Chondrocyte (in vitro differentiated cells): Measurements from ENCODE around the gene CCDC90B. TPM values are rescaled to one million over a fixed set of nuclear protein-coding genes. Genes with fewer than 3 reads are reported as not detected.

ENCODE experiments used
- DNase-seq: peaks from one replicate; pipeline ENCODE4 v3.0.0; 2021; ENCODE audit warnings: mixed read lengths, low spot score
- H3K27ac Mint-ChIP-seq: one replicate; pipeline ENCODE4 v1.8.0; 2021; ENCODE audit warnings: mild to moderate bottlenecking, moderate library complexity, mixed read lengths; ENCODE audit not compliant: unreplicated experiment
- H3K27me3 Mint-ChIP-seq: 2 replicates; pipeline ENCODE4 v1.8.0; 2021; ENCODE audit warnings: low read depth, mixed read lengths
- H3K36me3 Mint-ChIP-seq: 2 replicates; pipeline ENCODE4 v1.8.0; 2021; ENCODE audit warnings: low read depth, mixed read lengths
- H3K4me1 Mint-ChIP-seq: 2 replicates; pipeline ENCODE4 v1.8.0; 2021; ENCODE audit warnings: low read depth, mild to moderate bottlenecking, mixed read lengths
- H3K4me3 Mint-ChIP-seq: one replicate; pipeline ENCODE4 v1.8.0; 2021; ENCODE audit warnings: mild to moderate bottlenecking, moderate library complexity, mixed read lengths; ENCODE audit not compliant: unreplicated experiment
- H3K9me3 Mint-ChIP-seq: 2 replicates; pipeline ENCODE4 v1.8.0; 2021; ENCODE audit warnings: low read depth, mixed read lengths
- total RNA-seq: library from RNA; stranded (reverse); gene quantifications from 3 replicates; pipeline ENCODE4 v1.2.1, GENCODE V29; 2021
- TF ChIP-seq, protein P1 (sequence below): fragments of 200-600 bp; sonication (generic); IDR thresholded peaks from 2 replicates; pipeline ENCODE4 v1.5.0; 2021; ENCODE audit warnings: antibody characterized with exemption, mild to moderate bottlenecking, moderate library complexity

CCDC90B gene
- total RNA-seq, 1 donor from 2014 or later = 38.7 TPM

DNA sequence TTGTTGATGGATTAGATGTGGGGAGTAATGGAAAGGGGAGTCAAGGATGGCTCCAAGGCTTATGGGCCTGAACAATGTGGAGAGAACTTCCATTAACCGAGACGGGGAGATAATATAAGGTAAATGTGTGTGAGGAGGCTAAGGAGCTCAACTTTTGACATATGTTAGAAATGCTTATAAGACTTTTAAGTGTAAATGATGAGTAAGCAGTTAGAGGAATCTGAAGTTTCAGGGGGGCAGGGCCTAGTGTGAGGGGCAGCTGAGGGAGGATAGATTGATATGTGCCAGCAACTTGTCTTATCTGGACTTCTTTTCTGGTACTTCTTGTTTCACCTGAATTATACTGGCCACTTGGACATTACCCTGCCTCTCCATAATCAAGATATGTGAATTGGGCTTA, 62.7 kb downstream of the CCDC90B start:
- no peak for DNase-seq
- Mint-ChIP-seq H3K27ac (no peak overlapping the region), H3K27me3 (no peaks in the 10 kb centered on the region), H3K36me3 (peaks cover 3% of the 10 kb centered on the region), H3K4me1 (no peaks in the 10 kb centered on the region), H3K4me3 (no peak overlapping the region), H3K9me3 (no peaks in the 10 kb centered on the region)
- TF ChIP-seq, protein P1, sequence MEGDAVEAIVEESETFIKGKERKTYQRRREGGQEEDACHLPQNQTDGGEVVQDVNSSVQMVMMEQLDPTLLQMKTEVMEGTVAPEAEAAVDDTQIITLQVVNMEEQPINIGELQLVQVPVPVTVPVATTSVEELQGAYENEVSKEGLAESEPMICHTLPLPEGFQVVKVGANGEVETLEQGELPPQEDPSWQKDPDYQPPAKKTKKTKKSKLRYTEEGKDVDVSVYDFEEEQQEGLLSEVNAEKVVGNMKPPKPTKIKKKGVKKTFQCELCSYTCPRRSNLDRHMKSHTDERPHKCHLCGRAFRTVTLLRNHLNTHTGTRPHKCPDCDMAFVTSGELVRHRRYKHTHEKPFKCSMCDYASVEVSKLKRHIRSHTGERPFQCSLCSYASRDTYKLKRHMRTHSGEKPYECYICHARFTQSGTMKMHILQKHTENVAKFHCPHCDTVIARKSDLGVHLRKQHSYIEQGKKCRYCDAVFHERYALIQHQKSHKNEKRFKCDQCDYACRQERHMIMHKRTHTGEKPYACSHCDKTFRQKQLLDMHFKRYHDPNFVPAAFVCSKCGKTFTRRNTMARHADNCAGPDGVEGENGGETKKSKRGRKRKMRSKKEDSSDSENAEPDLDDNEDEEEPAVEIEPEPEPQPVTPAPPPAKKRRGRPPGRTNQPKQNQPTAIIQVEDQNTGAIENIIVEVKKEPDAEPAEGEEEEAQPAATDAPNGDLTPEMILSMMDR = no peak

DNA sequence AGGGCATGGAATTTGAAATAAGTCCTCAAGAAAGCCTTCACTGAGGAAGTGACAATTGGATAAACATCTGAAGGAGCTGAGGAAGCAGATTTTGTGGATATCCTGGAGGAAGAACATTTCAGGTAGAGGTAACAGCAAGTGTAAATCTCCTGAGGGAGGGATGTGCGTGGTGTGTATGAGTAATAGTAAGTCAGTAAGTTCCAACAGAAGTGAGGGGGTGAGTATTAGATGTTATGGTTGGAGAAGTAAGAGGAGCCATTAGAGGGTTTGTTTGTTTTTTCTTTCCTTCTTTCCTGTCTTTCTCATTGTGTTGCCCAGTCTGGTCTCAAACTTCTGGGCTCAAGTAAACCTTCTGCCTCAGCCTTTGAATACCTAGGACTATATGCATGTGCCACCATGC, 63.7 kb downstream of the CCDC90B start:
- TF ChIP-seq, protein P1 = no peak
- Mint-ChIP-seq H3K27ac (no peak overlapping the region), H3K4me3 (no peak overlapping the region), H3K4me1 (no peaks in the 10 kb centered on the region), H3K27me3 (no peaks in the 10 kb centered on the region), H3K36me3 (peaks cover 4% of the 10 kb centered on the region), H3K9me3 (no peaks in the 10 kb centered on the region)
- DNase-seq = no peak

DNA sequence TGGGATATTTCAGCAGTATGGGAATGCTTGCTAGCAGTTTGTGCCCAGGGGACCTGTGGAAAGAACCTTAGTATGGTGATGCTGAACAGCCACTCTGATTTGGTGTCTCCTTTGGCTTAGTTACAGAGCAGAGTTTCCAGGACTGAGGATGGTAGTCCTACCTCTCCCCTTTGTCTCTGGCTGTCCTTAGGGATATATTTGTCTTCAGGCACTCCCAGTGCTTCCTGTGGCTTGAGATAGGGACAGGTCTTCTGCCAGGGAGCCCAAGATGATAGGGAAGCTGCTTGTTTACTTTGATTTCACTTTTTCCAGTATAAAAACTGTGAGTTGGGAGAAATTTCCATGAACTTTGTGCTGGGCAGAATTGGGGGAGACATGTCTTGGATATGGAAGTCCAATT, 64.5 kb downstream of the CCDC90B start:
- Mint-ChIP-seq H3K27ac (no peak overlapping the region), H3K9me3 (no peaks in the 10 kb centered on the region), H3K4me3 (no peak overlapping the region), H3K27me3 (no peaks in the 10 kb centered on the region), H3K36me3 (peaks cover 2% of the 10 kb centered on the region), H3K4me1 (no peaks in the 10 kb centered on the region)
- TF ChIP-seq, protein P1 = no peak
- no peak for DNase-seq

DNA sequence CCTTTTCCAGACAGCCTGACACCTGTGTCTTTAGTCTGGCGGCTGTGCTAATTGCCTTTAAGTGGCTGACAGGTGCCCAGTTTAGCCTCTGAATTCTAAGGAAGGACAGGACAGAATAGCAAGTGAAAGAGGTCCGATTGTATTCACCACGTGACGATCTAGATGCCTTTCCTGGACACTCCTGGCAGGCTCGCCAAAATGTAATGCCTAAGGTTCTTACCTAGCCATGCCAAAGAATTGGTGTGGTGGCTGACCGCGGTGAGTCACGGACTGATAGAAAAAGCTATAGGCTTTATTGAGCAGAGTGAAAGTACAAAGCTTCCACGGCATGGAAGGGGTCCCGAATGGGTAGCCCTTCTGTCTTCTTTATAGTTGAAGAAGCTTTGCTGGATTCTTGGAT, 65.9 kb downstream of the CCDC90B start:
- peaks cover 4% of the 10 kb centered on the region for H3K36me3 Mint-ChIP-seq
- DNase-seq = no peak

DNA sequence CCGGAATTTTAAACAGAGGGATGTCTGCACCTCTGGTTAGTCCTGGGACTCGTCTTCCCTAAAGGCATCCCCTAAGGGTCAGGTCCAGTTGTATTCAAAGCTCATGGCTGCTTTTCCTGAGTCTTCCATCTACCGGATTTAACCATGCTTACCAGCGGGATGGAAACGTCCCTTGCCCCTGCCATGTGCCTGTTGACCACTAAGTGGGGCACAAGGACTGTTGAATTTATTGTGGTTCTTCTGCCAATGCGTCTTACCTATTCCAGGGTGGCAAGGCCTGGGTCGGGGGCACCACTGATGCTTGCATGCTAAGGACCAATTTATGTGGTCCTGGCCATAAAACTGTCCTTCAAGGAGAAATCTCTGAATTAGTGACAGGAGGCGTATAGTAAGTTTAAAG, 67.1 kb downstream of the CCDC90B start:
- H3K27ac Mint-ChIP-seq = no peak overlapping the region
- H3K36me3 Mint-ChIP-seq = peaks cover 5% of the 10 kb centered on the region
- DNase-seq = no peak

More for the DNA sequence above, 65.9 kb downstream of the CCDC90B start:
- TF ChIP-seq, protein P1 = no peak
- Mint-ChIP-seq H3K27ac (no peak overlapping the region), H3K4me3 (no peak overlapping the region), H3K27me3 (no peaks in the 10 kb centered on the region), H3K9me3 (no peaks in the 10 kb centered on the region), H3K4me1 (no peaks in the 10 kb centered on the region)

More for the DNA sequence above, 67.1 kb downstream of the CCDC90B start:
- no peak overlapping the region for H3K4me3 Mint-ChIP-seq
- no peaks in the 10 kb centered on the region for H3K9me3 Mint-ChIP-seq
- TF ChIP-seq, protein P1 = peak; percentile 42
- no peaks in the 10 kb centered on the region for H3K4me1 Mint-ChIP-seq
- no peaks in the 10 kb centered on the region for H3K27me3 Mint-ChIP-seq

Other genes starting within 250 kb of the CCDC90B start
- gene RAB30, start 214.5 kb downstream of the CCDC90B start, total RNA-seq = 52.6 to 55.2 TPM (median 54.0 TPM) in 3 replicates
- 36.4 to 42.4 TPM (median 39.7 TPM) in 3 replicates for gene PCF11, start 129.2 kb downstream of the CCDC90B start, total RNA-seq
- gene ANKRD42, start 92.7 kb downstream of the CCDC90B start, total RNA-seq = 10.4 to 12.9 TPM (median 11.4 TPM) in 3 replicates